GM12878 (cell line): Measurements from ENCODE around the gene DSE. TPM values are rescaled to one million over a fixed set of nuclear protein-coding genes. Genes with fewer than 3 reads are reported as not detected.

ENCODE experiments used
- ATAC-seq: fragments of 200-7000 bp; cut with Tn5 transposase; 3 replicates; pipeline ENCODE4 v1.9.1; 2020; ENCODE audit warnings: mild to moderate bottlenecking, moderate library complexity
- BruUV-seq: library from RNA; stranded (reverse); fragments of 400-500 nt; replicated peaks from 2 replicates; lab custom pipeline; 2021; lab: Mats Ljungman, UMichigan
- CTCF ChIA-PET: fragments of 300-600 bp; sonication (Branson Sonifier 250); formaldehyde crosslinking; extraction: SDS; loops from one replicate; lab custom pipeline; 2021; ENCODE audit warnings: inconsistent platforms; lab: Yijun Ruan, JAX
- POLR2A ChIA-PET: fragments of 350-600 bp; formaldehyde crosslinking; extraction: SDS; loops from one replicate; lab custom pipeline; 2021; ENCODE audit warnings: inconsistent platforms; lab: Charles Lee
- RAD21 ChIA-PET: fragments of 300-600 bp; sonication (Branson Sonifier 250); formaldehyde crosslinking; loops from one replicate; lab custom pipeline; 2023; ENCODE audit warnings: antibody characterized with exemption; ENCODE audit not compliant: unreplicated experiment; lab: Charles Lee
- SMC1A ChIA-PET: fragments of 300-600 bp; sonication (Branson Sonifier 250); formaldehyde crosslinking; loops from one replicate; lab custom pipeline; 2023; ENCODE audit not compliant: unreplicated experiment, uncharacterized antibody; lab: Charles Lee
- DNase-seq: peaks from one replicate; pipeline ENCODE4 v3.0.0-alpha.2; 2011; ENCODE audit warnings: low read depth, low spot score
- FAIRE-seq: peaks from 3 replicates; lab custom pipeline; 2011; peaks lifted over from hg19 to GRCh38; lab: Jason Lieb, UNC
- H2AFZ ChIP-seq: 2 replicates; pipeline ENCODE4 v1.6.0; 2011; ENCODE audit warnings: low read depth, low read length, control low read depth; ENCODE audit not compliant: control insufficient read depth
- H3K27ac ChIP-seq: 2 replicates; pipeline ENCODE4 v1.5.1; 2011; ENCODE audit warnings: control low read depth; ENCODE audit not compliant: control insufficient read depth, insufficient read depth
- H3K27me3 ChIP-seq, 2 experiments: replicated peaks in 1 of 2; 2 replicates each; pipeline versions ENCODE4 v1.6.0 to v1.6.1; 2011; ENCODE audit warnings: low read length in 1 of 2; ENCODE audit not compliant: control insufficient read depth in 2 of 2, insufficient read depth in 2 of 2
- H3K36me3 ChIP-seq, 2 experiments: 2 replicates each; pipeline ENCODE4 v1.5.1; 2011; ENCODE audit warnings: low read length in 1 of 2; ENCODE audit not compliant: control insufficient read depth in 2 of 2, insufficient read depth in 2 of 2
- H3K4me1 ChIP-seq: 2 replicates; pipeline ENCODE4 v1.6.1; 2011; ENCODE audit warnings: mild to moderate bottlenecking, low read length, moderate library complexity, mixed read lengths; ENCODE audit not compliant: control insufficient read depth, insufficient read depth
- H3K4me2 ChIP-seq: 2 replicates; pipeline ENCODE4 v1.6.0; 2011; ENCODE audit warnings: control low read depth; ENCODE audit not compliant: control insufficient read depth, insufficient read depth
- H3K4me3 ChIP-seq: fragments of 200-600 bp; sonication (generic); 2 replicates; pipeline ENCODE4 v1.5.1; 2016
- H3K79me2 ChIP-seq: 2 replicates; pipeline ENCODE4 v1.6.0; 2011; ENCODE audit warnings: low read length; ENCODE audit not compliant: control insufficient read depth, insufficient read depth
- H3K9ac ChIP-seq: 2 replicates; pipeline ENCODE4 v1.8.0; 2011; ENCODE audit warnings: low read length, control low read depth, mixed read lengths; ENCODE audit not compliant: control insufficient read depth, insufficient read depth
- H3K9me3 ChIP-seq: replicated peaks from 3 replicates; pipeline ENCODE4 v1.5.1; 2011; ENCODE audit warnings: mild to moderate bottlenecking, low read length; ENCODE audit not compliant: control insufficient read depth, insufficient read depth
- H4K20me1 ChIP-seq: 2 replicates; pipeline ENCODE4 v1.6.0; 2011; ENCODE audit not compliant: control insufficient read depth, insufficient read depth
- CREM ChIP-seq: IDR thresholded peaks from 2 replicates; pipeline ENCODE4 v1.6.1; 2014; ENCODE audit warnings: antibody characterized with exemption, low read depth
- E2F4 ChIP-seq: IDR thresholded peaks from 2 replicates; pipeline ENCODE4 v1.6.1; 2012; ENCODE audit warnings: low read depth, low read length, improper control_type of control experiment
- IKZF2 ChIP-seq, 2 experiments: fragments of 450-650 bp; IDR thresholded peaks; 2 replicates each; pipeline ENCODE4 v1.6.1; 2017; ENCODE audit warnings: mild to moderate bottlenecking in 2 of 2, moderate library complexity in 2 of 2
- LARP7 ChIP-seq: fragments of 450-650 bp; IDR thresholded peaks from 2 replicates; pipeline ENCODE4 v1.6.1; 2017; ENCODE audit warnings: mild to moderate bottlenecking
- NFYB ChIP-seq: IDR thresholded peaks from 2 replicates; pipeline ENCODE4 v1.6.1; 2011; ENCODE audit warnings: low read depth, mild to moderate bottlenecking, low read length, improper control_type of control experiment, moderate library complexity; ENCODE audit not compliant: insufficient read depth
- SMARCA5 ChIP-seq: fragments of 450-650 bp; IDR thresholded peaks from 2 replicates; pipeline ENCODE4 v1.6.1; 2017; ENCODE audit warnings: mild to moderate bottlenecking
- SRF ChIP-seq, 2 experiments: IDR thresholded peaks; 2 replicates each; pipeline ENCODE4 v1.6.1; 2011; ENCODE audit warnings: low read depth in 2 of 2, low read length in 2 of 2, mild to moderate bottlenecking in 1 of 2, moderate library complexity in 1 of 2
- STAT1 ChIP-seq: fragments of 450-650 bp; conservative IDR thresholded peaks from 2 replicates; pipeline ENCODE4 v1.6.1; 2014; ENCODE audit warnings: antibody characterized with exemption, mild to moderate bottlenecking
- TARDBP ChIP-seq: IDR thresholded peaks from 2 replicates; pipeline ENCODE4 v1.6.1; 2016; ENCODE audit warnings: borderline replicate concordance
- TCF3 ChIP-seq: IDR thresholded peaks from 2 replicates; pipeline ENCODE4 v1.6.1; 2012; ENCODE audit warnings: low read depth, mild to moderate bottlenecking, low read length, borderline replicate concordance; ENCODE audit not compliant: insufficient read depth
- ZBTB4 ChIP-seq: fragments of 450-650 bp; formaldehyde crosslinking; IDR thresholded peaks from 2 replicates; pipeline ENCODE4 v1.4.0; 2022; ENCODE audit warnings: mild to moderate bottlenecking, moderate library complexity
- ZBTB40 ChIP-seq: fragments of 450-650 bp; IDR thresholded peaks from 2 replicates; pipeline ENCODE4 v1.6.1; 2016; ENCODE audit warnings: mild to moderate bottlenecking, moderate library complexity, borderline replicate concordance
- WGBS: methylation state at CpG from one replicate; pipeline ENCODE4 v1.1.6; 2016; ENCODE audit warnings: low lambda C conversion rate; ENCODE audit not compliant: insufficient replicate concordance, insufficient coverage; ENCODE audit errors: missing lambda C conversion rate; 5-methylcytosine and 5-hydroxymethylcytosine counted together
- in situ Hi-C: fragments of 300-500 bp; cut with MboI; formaldehyde crosslinking; loops from 9 replicates; pipeline ENCODE4 v1.14.3; 2018; ENCODE audit warnings: mixed read lengths
- intact Hi-C: fragments of 100-400 bp; cut with micrococcal nuclease; formaldehyde crosslinking; loops from one replicate; pipeline ENCODE4 v1.14.2; 2022; ENCODE audit not compliant: unreplicated experiment
- polyA plus RNA-seq, 11 experiments: library from polyadenylated mRNA; depleted of rRNA in 4 of 11; unstranded in 6 of 11; stranded (reverse) in 5 of 11; fragments of >200 nt; fragmentation: Nextera tagmentation in 4 of 11; fragmentation: Illumina TruSeq in 1 of 11; extraction: Ambion mirVana in 4 of 11; extraction: Trizol in 1 of 11; gene quantifications; 1 replicate in 1 of 11; 2 replicates in 10 of 11; pipeline versions ENCODE4 v1.2.1 to v1.2.3, GENCODE V29; 2011 to 2016; ENCODE audit warnings: inconsistent platforms in 2 of 11, missing spikeins in 2 of 11, low read depth in 1 of 11
- total RNA-seq, 4 experiments: library from RNA; depleted of rRNA in 3 of 4; stranded (reverse); fragments of >200 nt in 3 of 4; fragmentation: Illumina TruSeq in 1 of 4; extraction: Trizol in 1 of 4; gene quantifications; 2 replicates each; pipeline versions ENCODE4 v1.2.1 to v1.2.3, GENCODE V29; 2013 to 2021
- TF ChIP-seq, protein P1 (sequence below): IDR thresholded peaks from 2 replicates; pipeline ENCODE4 v1.6.1; 2011; ENCODE audit warnings: low read depth, mild to moderate bottlenecking, low read length, moderate library complexity, borderline replicate concordance; ENCODE audit errors: extremely low read depth

DSE gene
- total and polyA plus RNA-seq, 10 of the 15 experiments (the other 5 are each of a cell fraction or from before 2014, with no cell fraction given) = 12.6 to 76.4 (median 43.0) TPM

DNA sequence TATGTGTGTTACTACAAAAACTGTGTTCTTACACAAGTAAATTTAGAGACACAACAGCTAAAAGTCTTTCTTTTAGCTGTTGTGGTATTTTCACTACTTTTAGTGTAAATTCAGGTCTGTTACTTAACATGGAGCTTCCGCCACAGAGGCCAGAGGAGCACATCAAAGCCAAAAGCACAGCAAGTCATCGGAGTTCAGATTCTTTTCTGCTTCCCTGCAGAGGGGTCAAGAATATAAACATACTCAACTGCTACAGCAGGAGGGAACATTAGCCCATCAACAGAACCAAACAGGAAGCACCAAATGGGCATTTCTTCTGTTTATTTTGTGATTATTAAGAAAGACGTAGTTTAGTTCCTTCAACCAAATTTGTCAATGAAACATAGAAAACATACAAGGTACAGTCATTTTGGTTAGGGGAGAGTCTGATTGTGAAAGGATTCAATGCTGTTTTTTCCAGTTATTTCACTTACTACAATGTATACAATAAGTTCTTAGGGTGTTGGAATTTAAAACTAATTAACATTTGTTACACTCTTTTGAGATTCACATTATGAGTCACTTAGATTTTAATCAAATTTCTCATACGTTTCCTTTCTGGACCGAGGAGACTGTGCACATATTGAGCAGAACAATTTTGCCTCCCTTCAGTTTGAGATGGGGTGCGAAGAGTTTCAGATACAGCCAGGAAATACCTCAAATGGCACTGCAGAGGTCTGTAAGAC lies 42.8 kb upstream of the DSE start (continued):
- TF ChIP-seq ZBTB4 (CRISPR knock-in tag) = no peak
- no peak for TF ChIP-seq LARP7
- TF ChIP-seq IKZF2 (IDR thresholded peaks at IDR 0.05) = no peak
- TF ChIP-seq TCF3 = no peak
- no peak for TF ChIP-seq CREM

DNA sequence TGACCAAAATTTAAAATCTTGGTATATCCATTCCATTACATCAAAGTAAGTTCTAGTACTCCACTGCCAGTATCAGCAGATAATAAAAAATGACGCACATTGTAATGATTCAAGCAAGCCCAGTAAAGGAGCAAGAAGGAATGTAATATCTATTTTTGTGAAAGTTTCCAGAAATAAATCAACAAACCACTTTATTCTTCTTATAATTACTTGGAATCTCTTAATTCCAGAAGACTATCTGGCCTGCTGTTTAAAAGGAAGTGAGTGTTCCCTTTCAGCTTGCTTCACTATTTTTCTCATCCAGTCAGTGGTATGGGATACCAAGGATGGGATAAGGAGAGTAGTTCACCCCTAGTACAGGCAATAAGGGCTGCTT lies 42.2 kb upstream of the DSE start:
- ATAC-seq = no peak
- Histone ChIP-seq H3K9me3 (no peaks in the 10 kb centered on the region), H2AFZ (no peak overlapping the region), H3K4me2 (no peak overlapping the region), H3K27ac (no peak overlapping the region), H3K36me3 (no peaks in the 10 kb centered on the region), H3K27me3 (no peaks in the 10 kb centered on the region), H3K4me1 (no peaks in the 10 kb centered on the region), H4K20me1 (no peaks in the 10 kb centered on the region), H3K9ac (no peak overlapping the region), H3K4me3 (no peak overlapping the region), H3K79me2 (no peaks in the 10 kb centered on the region)
- DNase-seq = no peak
- intact Hi-C loops = no loop called here
- 100% methylated on average over 1 of the region's 1 CpG for WGBS
- ChIA-PET RAD21 (no interaction called here), CTCF (no interaction called here), POLR2A (interaction anchor here (1.2 kb wide), 1 partner anchor 13 kb away, joined by 3 read pairs; no protein-coding TSS in a partner anchor), SMC1A (interaction anchor here (1.0 kb wide), 1 partner anchor 41 kb away, joined by 3 read pairs; no protein-coding TSS in a partner anchor)
- no TSS peak for BruUV-seq
- in situ Hi-C loops = no loop called here
- no peak for FAIRE-seq
- TF ChIP-seq TARDBP (no peak), SRF (IDR thresholded peaks at IDR 0.05; ENCODE audit: low read depth in 2 of 2, low read length in 2 of 2) (no peak), STAT1 (no peak), ZBTB40 (no peak), SMARCA5 (no peak), E2F4 (no peak), NFYB (no peak)
- TF ChIP-seq, protein P1, sequence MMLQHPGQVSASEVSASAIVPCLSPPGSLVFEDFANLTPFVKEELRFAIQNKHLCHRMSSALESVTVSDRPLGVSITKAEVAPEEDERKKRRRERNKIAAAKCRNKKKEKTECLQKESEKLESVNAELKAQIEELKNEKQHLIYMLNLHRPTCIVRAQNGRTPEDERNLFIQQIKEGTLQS = no peak
